Hematopoietic multipotent progenitor cell (in vitro differentiated cells): ENCODE results near the gene SEMA5B. TPM values are rescaled to one million over a fixed set of nuclear protein-coding genes. Genes with fewer than 3 reads are reported as not detected.
A peak's percentile ranks its signal among the peaks of the same experiment; 100 is the strongest.

Experiments
- DNase-seq, 3 donors: peaks; one replicate each; pipeline ENCODE4 v3.0.0-alpha.2; 2011 to 2015; ENCODE audit warnings: low read depth in 2 of 3, low spot score in 2 of 3
- total RNA-seq: library from RNA; depleted of rRNA; stranded (reverse); fragments of >200 nt; gene quantifications from one replicate; pipeline ENCODE4 v1.2.3, GENCODE V29; 2012

The SEMA5B gene
- total RNA-seq, 1 donor = 0.27 TPM

DNA sequence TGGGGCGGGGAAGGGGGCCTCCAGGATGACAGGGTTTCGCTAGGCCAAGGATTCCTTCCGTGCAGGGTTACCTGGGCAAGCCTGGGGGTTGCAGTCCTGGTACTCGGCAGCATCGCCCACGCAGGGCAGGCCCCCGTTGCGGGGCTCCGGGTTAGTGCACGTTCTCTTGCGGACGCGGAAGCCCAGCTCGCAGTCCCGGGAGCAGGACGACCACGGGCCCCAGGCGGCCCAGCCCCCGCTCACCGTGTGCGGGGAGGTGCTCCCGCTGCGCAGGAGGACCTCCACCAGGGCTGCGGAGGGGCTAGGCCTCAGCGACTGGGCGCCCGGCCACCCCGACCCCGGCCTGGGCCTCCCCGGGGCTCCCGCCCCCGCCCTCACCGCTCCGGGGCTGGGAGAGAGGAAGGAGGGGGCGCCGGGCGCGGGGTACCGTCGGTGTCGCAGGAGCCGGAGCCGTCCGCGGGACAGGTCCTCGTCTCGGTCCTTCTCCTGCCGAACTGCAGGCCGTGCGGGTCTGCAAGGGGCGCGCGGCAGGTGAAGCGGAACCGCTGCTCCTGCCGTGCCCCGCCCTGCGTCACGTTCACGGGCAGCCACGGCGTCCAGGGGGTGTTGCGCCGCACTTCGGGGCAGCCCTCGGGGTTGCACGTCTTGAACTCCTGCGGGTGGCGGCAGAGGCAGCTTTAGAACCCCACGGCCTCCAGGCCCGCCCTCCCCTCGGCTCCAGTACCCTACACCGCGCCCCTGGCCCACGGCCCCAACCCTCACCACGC is 114.6 kb downstream of the SEMA5B start:
- no peak for DNase-seq

DNA sequence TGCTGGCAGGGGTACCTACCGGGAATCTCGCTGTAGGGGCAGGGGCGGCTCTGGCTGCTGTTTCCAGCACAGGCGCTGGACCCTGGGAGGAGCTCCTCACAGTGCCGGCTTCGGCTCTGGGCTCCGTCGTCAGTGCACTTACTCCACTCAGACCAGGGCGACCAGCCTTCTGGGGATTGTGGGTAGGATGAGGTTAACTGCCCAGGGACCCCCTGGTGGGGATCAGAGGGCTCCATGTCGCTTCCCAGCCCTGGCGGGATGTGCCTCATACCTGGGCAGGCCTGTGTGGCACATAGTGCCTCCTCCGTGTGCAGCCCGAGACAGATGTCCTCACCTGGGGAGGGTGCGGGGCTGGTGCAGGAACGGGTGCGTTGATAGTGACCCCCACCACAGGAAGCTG is 115.7 kb downstream of the SEMA5B start:
- DNase-seq = no peak

DNA sequence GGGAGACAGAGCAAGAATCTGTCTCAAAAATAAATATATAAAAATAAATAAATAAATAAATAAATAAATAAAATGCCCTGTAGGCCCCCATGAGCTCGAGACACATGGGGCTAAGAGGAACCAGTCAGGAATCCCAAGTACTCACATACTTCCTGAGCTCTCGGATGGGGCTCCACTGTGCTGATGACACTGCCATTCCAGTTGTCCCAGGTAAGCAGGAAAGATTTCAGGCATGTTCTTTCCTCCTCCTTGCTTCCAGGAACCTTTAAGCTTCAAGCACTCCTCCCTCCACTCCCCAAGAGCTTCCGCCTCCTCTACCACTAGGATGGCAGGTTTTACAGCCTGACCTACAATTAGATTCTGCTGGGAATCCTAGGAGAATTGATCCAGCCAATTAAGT is 119.3 kb downstream of the SEMA5B start:
- DNase-seq = no peak

DNA sequence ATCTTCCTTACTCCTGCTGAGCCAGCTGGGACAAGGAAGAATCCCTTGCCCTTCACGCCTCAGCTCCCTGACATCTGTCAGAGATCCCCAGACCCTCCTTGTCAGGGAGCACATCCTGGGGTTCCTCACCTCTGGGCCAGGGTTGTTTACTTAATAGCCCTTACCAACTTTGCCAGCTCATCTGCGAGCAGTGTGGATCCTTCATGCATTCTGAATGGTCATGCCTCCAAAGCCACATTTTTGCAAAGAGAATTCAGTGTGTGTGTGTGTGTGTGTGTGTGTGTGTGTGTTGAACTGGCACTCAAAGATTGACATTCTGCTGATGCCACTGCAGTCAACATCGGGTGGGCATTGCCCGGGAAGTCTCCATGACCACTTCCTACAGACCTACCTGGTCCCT is 120.1 kb downstream of the SEMA5B start:
- DNase-seq = no peak

DNA sequence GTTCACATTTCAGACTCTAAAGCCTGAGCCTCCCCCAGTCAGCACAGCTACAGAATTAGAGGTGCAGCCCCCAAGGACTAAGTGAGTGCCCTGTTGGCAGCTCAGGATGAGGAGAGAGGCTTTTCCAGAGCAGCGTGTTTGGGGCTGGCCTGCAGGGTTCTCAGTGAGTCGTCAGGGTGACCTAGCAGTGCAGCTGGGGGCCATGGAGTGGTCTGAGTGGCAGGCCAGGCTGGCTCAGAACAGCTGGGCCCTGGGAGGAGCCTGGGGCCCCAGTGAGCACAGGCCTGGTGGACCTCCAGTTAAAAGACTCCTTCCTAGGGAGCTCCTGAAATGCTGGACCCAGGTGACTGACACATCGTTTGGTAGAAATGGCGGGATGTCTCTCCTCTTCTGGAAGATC is 124.4 kb downstream of the SEMA5B start:
- no peak for DNase-seq

DNA sequence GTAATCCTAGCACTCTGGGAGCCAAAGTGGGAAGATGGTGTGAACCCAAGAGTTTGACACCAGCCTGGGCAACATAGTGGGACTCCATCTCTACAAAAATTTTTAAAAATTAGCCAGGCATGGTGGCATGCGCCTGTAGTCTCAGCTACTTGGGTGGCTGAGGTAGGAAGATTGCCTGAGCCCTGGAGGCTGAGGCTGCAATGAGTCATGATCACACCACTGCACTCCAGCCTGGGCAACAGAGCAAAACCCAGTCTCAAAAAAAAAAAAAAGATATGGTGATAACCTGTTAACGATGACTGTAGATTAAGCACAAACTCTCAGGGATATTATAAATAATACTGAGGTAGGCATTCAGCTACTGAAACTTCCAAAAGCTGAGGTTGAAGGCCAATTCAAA is 125.2 kb downstream of the SEMA5B start:
- DNase-seq = no peak

DNA sequence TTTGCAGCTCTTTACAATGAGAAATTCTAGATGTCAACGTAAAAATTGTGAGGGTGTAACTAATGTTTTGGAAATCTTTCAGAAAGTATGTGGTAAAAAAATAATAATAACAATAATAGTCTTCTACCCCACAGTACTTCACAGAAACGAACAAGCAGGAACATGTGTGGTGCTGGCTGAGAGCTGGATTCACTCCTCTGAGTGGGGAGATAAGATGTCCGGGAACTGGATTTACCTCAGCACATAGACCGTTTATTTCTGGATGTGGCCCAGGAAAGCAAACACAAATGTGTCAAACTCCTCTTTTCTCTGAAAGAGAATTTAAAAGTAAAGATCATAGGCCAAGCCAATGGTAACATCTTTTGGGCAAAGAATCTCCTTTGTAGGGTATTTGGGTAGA is 129.3 kb downstream of the SEMA5B start:
- no peak for DNase-seq

DNA sequence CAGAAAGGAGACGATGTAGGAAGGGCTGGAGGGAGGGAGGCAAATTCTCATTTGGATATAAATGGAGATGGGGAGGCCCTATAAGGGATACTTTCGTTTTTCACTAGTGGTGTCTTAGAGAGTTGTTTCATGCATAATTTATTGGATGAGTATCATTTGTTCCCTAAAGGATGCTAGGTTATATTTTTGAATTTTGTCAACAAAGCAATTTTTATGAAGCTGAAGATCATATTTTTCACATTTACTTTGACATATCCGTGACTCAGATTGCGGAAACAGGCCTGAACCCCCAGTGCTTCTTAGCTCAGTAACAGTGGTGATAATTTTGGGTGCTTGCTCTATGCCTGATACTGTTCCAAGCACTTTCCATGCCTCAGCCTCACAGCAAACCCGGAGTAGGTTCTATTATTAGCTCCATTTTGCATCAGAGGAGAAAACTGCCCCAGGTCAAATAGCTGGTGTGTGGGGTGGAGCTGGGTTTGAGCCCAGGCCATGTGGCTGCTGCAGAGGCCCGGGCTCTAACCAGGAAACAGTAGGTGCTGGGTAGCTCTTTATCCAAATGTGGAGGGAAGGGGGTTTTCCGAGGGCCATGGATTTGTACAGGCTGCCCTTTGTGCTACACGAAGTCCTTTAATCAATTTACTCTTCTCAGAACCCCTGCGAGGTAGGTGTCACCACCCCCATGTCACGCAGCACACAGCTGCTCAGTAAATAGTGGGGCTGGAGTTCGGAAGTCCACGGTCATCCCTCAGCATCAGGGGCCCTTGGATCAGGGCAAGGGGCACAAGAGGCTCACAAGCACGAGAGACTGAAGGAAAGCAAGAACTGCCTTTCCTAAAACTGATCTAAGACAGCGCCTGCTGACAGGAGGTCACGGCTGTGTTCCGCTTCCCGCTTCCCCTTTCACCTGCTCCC is 133.6 kb downstream of the SEMA5B start:
- no peak for DNase-seq

DNA sequence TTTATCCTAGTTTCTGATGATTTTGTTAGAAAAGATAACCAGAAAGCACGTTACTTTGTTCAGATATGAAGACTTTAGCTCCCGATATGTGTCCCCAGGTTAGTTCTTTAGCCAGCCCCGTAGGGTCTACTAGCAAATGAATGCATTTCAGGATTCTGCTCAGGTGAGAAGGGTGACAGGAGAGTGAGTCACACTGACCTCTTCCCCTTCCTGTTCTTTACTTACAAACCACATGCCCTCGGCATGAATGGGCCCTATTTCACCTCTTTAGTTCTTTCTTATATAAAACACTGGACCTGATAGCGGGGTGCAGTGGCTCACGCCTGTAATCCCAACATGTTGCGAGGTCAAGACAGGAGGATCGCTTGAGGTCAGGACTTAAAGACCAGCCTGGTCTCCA is 134.3 kb downstream of the SEMA5B start:
- peak in 1 of 3 donors; percentile 6 for DNase-seq

DNA sequence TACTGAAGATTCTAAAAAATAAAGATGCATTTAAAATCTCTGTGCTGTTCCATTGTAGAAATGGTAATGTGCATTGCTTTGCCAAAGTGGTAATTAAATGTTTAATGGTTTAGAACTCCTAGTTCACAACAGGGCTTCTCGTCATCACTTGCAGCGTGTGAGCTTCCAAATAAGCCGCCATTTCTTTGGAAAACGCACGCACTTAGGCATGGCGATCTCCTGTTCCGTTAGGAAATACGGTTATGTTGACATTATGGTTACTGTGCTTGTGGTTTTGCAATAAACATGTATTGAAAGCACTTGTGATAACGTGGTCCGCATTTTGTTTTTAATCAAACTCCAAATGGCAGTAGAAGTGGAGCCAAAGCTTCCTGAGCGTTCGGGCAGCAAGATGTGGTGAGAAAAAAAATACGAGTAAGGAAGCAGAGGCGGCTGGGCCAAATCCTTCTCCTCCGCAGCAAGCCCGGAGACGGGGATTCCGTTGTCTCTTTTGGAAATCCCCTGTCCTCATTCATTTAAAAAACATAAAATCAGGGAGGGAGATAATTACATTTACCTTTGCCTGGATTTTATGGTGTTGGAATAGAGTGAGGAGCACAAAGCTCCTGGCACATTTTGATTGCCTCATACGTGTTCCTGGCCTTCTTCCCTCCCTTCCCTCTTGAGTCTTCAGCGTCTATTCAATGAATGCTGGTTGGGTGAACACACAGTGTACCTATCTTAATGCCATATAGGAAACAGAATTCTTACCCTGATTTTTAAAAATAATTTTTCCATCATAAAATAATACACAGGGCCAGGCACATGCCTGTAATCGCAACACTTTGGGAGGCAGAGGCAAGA is 135.2 kb downstream of the SEMA5B start:
- DNase-seq = no peak

DNA sequence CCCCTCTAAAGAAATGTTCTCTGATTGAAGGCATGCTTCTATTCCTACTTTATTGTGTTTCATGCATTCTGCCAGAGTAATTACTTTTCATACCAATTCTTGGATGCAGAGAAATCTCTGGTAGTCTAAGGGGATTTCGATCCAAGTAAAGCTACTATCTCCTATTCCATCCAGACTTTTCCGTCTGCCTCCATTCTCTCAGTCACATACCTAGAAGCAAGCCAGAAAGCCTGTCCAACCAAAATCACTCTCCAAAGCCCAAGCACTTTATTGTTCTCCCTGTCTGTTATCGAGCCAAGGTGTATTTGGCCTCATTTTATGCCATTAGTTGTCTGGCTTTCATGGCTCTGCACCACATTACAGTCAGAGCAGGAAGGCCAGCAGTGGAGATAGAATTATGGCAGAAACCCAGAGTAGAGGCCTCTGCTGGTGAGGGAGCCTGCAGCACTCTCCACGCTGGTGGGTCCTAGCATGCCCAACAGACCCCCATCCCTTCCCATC is 136.8 kb downstream of the SEMA5B start:
- no peak for DNase-seq

DNA sequence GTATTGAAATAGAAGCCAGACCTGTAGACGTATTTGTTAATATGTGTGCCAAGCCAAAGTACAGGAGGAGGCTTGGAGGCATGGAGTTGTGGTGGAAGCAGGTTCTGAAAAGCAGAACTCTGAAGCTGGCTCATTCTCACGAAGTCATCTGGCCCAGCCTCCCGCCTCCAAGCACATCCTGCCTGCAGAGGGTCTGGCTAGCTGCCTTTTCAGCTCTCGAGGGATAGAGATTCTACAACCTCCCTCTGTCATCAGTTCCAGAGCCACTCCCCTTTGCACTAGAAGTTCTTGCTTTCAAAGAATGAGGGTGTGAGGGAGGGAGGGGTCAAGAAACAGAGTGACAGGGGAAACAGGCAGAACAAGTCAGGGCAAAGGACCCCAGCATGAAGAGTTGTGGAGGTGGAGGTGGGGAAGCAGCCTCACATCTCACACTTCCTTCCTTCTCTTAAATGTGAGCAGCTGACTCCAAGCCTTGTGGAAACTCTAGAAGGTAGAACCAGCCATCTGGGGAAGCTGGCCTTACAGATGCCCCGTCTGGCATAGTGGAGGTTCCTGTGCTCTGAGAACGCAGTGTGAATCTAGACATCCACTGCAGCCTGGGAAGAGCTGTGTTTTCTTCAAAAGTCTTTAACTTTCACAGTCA is 137.4 kb downstream of the SEMA5B start:
- peak in 2 of 3 donors; percentile 61 to 89 for DNase-seq

DNA sequence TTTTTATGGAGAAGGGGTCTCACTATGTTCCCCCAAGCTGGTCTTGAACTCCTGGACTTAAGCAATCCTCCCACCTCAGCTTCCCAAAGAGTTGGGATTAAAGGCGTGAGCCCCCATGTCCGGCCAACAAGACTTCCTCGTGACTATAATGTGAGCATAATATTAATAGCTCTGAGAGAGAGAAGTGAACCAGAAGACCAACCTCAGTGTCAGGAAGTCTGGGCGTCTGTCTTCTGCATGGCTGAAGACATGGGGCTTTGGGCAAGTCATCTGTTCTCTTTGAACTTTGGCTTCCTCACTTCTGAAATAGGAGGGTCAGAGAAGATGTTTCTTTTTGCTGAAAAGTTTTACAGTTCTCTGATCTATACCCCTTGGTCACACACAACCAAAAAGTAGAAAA is 140.6 kb downstream of the SEMA5B start:
- DNase-seq = no peak

DNA sequence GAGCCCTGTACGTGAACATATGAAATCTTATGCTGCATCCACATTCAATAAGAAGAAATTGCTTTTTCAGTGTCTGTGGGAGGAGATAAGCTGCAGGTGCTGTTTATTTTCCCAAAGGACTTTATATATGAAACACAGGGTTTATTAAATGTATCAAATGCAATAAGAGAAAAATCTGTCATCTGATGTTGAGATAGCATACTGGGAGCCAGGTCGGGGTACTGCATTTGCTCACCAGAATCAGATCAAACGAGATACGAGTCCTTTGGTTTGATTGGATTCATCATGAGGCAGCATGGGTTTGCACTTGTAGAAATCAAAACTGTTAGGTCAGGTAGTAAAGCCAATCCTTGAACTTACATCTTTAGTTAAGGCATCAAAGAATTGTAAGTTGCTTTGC is 141.3 kb downstream of the SEMA5B start:
- DNase-seq = no peak

DNA sequence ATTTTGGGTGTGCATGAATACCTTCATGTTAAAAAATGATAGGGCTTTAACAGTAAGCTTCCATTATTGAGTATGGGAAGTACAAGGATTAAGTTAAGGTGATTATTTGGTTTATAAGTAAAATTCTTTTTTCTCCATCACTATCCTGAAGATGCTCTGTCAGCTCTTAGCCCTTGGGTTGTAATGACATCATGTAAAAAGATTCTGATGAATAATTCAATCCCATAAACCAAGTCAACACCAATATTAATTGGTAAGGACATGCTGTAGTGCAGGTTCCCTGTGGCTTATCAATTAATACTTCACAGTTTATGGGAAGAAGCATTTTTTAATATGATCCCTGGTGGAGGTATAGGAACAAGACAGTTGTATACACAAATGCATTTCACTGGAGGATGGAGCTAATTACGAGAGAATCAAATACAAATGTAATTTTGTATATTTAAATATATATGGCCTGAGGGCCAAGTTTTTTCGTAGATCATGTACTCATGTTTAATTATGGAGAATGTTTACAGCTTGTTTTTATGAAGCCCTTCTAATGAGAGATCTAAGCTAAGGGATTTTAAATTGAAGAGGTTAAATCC is 145.1 kb downstream of the SEMA5B start:
- DNase-seq = no peak

DNA sequence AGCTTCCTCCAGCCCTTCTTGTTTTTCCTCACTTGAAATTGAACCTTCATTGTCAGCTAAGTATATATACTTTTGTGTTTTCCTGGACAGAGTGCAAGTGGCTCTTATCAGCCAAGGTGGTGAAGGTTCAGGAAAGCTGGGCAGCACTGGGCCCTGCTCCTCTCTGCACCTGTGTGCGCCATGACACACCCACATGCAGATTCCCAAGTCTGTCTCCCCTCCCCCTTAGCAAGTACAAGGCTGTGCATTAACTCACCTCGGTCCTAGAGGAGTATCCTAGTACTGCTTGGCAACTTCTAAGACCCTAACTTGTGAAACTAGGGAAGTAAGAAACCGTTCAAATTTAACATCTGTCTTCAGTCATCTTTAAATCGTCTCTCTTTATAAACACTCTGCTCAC is 146.9 kb downstream of the SEMA5B start:
- DNase-seq = no peak

DNA sequence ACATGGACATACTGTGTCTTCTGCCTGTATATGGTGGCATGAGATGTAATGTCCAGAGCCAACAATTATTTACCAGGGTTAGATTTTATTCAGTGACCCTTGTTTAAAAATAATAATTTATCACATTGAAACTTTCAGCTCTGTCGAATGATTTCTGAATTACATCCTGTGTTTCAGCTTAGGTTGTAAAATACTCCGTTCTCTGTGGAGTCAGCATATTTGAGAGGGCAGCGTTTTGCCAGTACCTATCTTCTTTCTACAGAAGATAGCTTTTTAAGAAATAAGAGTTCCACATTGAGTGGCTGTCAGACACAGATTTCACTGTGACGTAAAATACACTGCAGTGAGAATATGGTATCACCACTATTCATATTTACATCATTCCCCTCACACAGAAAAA is 147.4 kb downstream of the SEMA5B start:
- DNase-seq = no peak

DNA sequence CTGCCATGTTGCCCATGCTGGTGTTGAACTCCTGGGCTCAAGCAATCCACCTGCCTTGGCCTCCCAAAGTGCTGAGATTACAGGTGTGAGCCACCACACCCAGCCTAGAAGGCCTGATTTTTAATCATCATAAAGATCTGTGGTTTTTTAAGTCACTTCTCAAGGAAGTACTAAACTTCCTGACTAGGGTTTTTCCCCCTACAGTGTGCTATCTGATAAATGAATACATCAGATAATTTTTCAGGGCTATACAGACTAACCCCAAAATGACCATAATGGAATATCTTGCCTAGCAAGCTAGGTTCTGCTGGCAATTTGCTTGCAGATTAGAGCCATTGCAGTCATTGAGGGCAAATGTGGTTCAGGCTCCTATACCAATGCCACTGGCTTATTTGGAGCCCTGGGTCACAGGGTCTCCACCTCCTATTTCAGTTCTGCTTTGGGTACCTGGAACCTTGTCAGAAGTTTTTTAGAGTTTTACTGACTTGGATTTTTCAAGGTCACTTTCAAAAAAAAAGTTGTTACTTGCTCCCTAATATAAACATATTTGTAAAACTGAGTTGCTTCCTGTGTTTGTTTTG is 151.9 kb downstream of the SEMA5B start:
- DNase-seq = no peak

DNA sequence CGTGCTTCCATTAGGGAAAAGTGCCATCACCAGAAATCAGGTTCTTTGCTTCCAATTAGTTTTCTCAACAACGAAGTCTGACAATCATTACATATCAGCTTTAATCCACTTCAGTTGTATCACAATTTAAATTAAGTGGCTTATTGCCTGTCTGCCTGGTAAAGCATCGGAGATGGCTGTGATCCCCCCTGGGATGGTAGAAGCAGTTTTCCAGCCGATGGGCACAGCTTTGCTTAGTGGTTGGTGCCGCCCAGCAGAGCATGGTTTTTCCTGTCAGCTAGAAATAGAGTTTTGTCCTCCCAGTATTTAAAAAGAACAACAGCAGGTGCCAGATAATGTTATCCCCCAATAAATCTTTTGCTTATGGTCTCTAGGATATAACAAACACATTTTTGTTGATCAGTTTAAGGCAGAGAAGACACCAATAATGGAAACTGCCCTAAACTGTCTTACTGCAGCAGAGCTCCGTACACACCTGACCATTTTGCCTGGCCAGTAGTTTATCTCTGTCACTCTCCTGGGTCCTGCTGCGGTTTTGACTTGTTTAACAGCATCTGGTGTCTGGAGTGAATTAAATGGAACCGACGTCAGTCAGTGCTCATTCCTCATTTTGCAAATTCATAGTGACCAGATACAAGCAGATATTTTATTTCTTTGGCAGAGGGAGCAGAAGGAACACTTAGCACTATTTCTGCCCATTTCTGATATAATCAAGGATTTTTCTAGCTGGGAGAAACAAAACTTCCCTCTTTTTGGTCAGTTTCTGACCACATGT is 153.6 kb downstream of the SEMA5B start:
- DNase-seq = no peak
